NCI-H526 treated with DMSO at 0.1 percent for 48 hours (cell line): ENCODE measurements around the gene CABLES2.

ENCODE experiments used
- DNase-seq: peaks from one replicate; lab custom pipeline; 2025; lab: John Stamatoyannopoulos, UW

The CABLES2 gene

GRCh38 chr20:62372042-62372993 lies 34.8 kb downstream of the CABLES2 start:
- DNase-seq: no peak

GRCh38 chr20:62371588-62372041 lies 35.5 kb downstream of the CABLES2 start:
- no peak for DNase-seq

- DNase-seq: no peak
These were observed 36.1 kb downstream of the CABLES2 start for GRCh38 chr20:62370807-62371587.

- DNase-seq: no peak
These were observed 36.8 kb downstream of the CABLES2 start for GRCh38 chr20:62370115-62370806.

GRCh38 chr20:62369815-62370114 lies 37.3 kb downstream of the CABLES2 start:
- DNase-seq: no peak

GRCh38 chr20:62368976-62369814 lies 37.9 kb downstream of the CABLES2 start:
- peak; percentile 31 for DNase-seq

GRCh38 chr20:62368392-62368975 lies 38.6 kb downstream of the CABLES2 start:
- no peak for DNase-seq

GRCh38 chr20:62367633-62368391 lies 39.3 kb downstream of the CABLES2 start:
- DNase-seq: peak; percentile 63

GRCh38 chr20:62367136-62367632 lies 39.9 kb downstream of the CABLES2 start, which contains the start of gene LAMA5:
TSS of gene LAMA5 (minus strand) at chr20:62367312. CDS start at chr20:62367245, 67 bp downstream.
- no peak for DNase-seq

GRCh38 chr20:62366370-62367135 lies 40.5 kb downstream of the CABLES2 start:
- peak; percentile 44 for DNase-seq

GRCh38 chr20:62365814-62366369 lies 41.2 kb downstream of the CABLES2 start:
- DNase-seq: peak; percentile 79

- DNase-seq: no peak
These were observed 42.0 kb downstream of the CABLES2 start for GRCh38 chr20:62364911-62365736.

GRCh38 chr20:62363920-62364851 lies 42.9 kb downstream of the CABLES2 start:
- no peak for DNase-seq

GRCh38 chr20:62362991-62363919 lies 43.8 kb downstream of the CABLES2 start:
- DNase-seq: no peak

- no peak for DNase-seq
These were observed 44.5 kb downstream of the CABLES2 start for GRCh38 chr20:62362590-62362940.
